22Rv1 (cell line): ENCODE data around the gene NCOA3.

Experiments used
- H3K27ac ChIP-seq: fragments of 450-650 bp; 2 replicates; pipeline ENCODE4 v1.5.1; 2017
- CTCF ChIP-seq: fragments of 450-650 bp; IDR thresholded peaks from 2 replicates; pipeline ENCODE4 v1.5.1; 2017; ENCODE audit warnings: mild to moderate bottlenecking
- ZFX ChIP-seq: fragments of 450-650 bp; IDR thresholded peaks from 2 replicates; pipeline ENCODE4 v1.6.1; 2017; ENCODE audit warnings: antibody characterized with exemption, borderline replicate concordance

The NCOA3 gene

GRCh38 chr20:47682916-47683315 lies 181.2 kb downstream of the NCOA3 start:
- TF ChIP-seq ZFX, result no peak
- TF ChIP-seq CTCF, result no peak

GRCh38 chr20:47684306-47685080 lies 182.8 kb downstream of the NCOA3 start:
- no peak overlapping the region for H3K27ac ChIP-seq
- TF ChIP-seq ZFX, result no peak
- TF ChIP-seq CTCF, result no peak

More at GRCh38 chr20:47682916-47683315, 181.2 kb downstream of the NCOA3 start:
- no peak overlapping the region for H3K27ac ChIP-seq

GRCh38 chr20:47686545-47686944 lies 184.9 kb downstream of the NCOA3 start:
- H3K27ac ChIP-seq, result no peak overlapping the region
- TF ChIP-seq CTCF (no peak), ZFX (no peak)

- TF ChIP-seq CTCF, result no peak
- no peak overlapping the region for H3K27ac ChIP-seq
Measured at GRCh38 chr20:47687095-47687987, 185.7 kb downstream of the NCOA3 start.

GRCh38 chr20:47688385-47689381 lies 187.0 kb downstream of the NCOA3 start:
- H3K27ac ChIP-seq, result no peak overlapping the region
- TF ChIP-seq CTCF (no peak), ZFX (no peak)

GRCh38 chr20:47689731-47690130 lies 188.0 kb downstream of the NCOA3 start:
- no peak overlapping the region for H3K27ac ChIP-seq
- no peak for TF ChIP-seq ZFX
- TF ChIP-seq CTCF, result no peak
